Activated CD8-positive, alpha-beta memory T cell treated with anti-CD3 and anti-CD28 coated beads, Interleukin-2, amount 50 U/mL, for 1 hour (primary cell): ENCODE results near the gene NPC2.
"Not testable (repeated sequence)": the region's sequence is repeated elsewhere in the genome, so short reads cannot be mapped to it uniquely, and the experiment has no call there.

ENCODE experiments used
- DNase-seq: peaks from one replicate; pipeline ENCODE4 v3.0.0-alpha.2; 2020; ENCODE audit errors: extremely low read depth

Gene NPC2

GRCh38 chr14:74492776-74493342 is at the start of gene NPC2:
TSS of gene NPC2 (minus strand) at chr14:74493305. CDS start at chr14:74493274, 31 bp downstream.
- DNase-seq, result no peak

GRCh38 chr14:74542056-74542685 is 49.1 kb upstream of the NPC2 start:
- DNase-seq, result no peak

GRCh38 chr14:74541225-74541624 is 48.1 kb upstream of the NPC2 start:
- no peak for DNase-seq

- DNase-seq, result no peak
Observed at GRCh38 chr14:74539503-74539902, 46.4 kb upstream of the NPC2 start.

- DNase-seq, result no peak
Observed at GRCh38 chr14:74538411-74539391, 45.6 kb upstream of the NPC2 start.

GRCh38 chr14:74536336-74536735 is 43.2 kb upstream of the NPC2 start:
- DNase-seq, result not testable (repeated sequence)

GRCh38 chr14:74535756-74536325 is 42.7 kb upstream of the NPC2 start:
- DNase-seq, result no peak

GRCh38 chr14:74533576-74533975 is 40.5 kb upstream of the NPC2 start:
- no peak for DNase-seq

- DNase-seq, result no peak
Observed at GRCh38 chr14:74532246-74532645, 39.1 kb upstream of the NPC2 start.

GRCh38 chr14:74531467-74531866 is 38.4 kb upstream of the NPC2 start:
- no peak for DNase-seq

- no peak for DNase-seq
Observed at GRCh38 chr14:74531006-74531405, 37.9 kb upstream of the NPC2 start.

GRCh38 chr14:74528886-74529285 is 35.8 kb upstream of the NPC2 start:
- DNase-seq, result no peak

GRCh38 chr14:74528406-74528805 is 35.3 kb upstream of the NPC2 start:
- DNase-seq, result no peak

GRCh38 chr14:74527736-74528280 is 34.7 kb upstream of the NPC2 start:
- DNase-seq, result no peak

- no peak for DNase-seq
Observed at GRCh38 chr14:74526854-74527585, 33.9 kb upstream of the NPC2 start.

GRCh38 chr14:74525361-74525851 is 32.3 kb upstream of the NPC2 start:
- DNase-seq, result no peak

GRCh38 chr14:74524812-74525135 is 31.7 kb upstream of the NPC2 start:
- no peak for DNase-seq

- DNase-seq, result no peak
Observed at GRCh38 chr14:74524076-74524811, 31.1 kb upstream of the NPC2 start.

GRCh38 chr14:74522740-74523139 is 29.6 kb upstream of the NPC2 start:
- no peak for DNase-seq

GRCh38 chr14:74521756-74522155 is 28.7 kb upstream of the NPC2 start:
- DNase-seq, result no peak
